Measurements from ENCODE around the gene TSFM. TPM values are rescaled to one million over a fixed set of nuclear protein-coding genes. Genes with fewer than 3 reads are reported as not detected.
"Not testable (repeated sequence)": the region's sequence is repeated elsewhere in the genome, so short reads cannot be mapped to it uniquely, and the experiment has no call there.

Gene TSFM
- total RNA-seq, 1 donor from 2014 or later: 12.9 TPM

GRCh38 chr12:57763881-57764661 is 18.5 kb upstream of the TSFM start:
- no peak for DNase-seq

GRCh38 chr12:57764662-57765002 is 18.0 kb upstream of the TSFM start:
- DNase-seq: no peak

- DNase-seq: no peak
Measured at GRCh38 chr12:57765003-57765697, 17.4 kb upstream of the TSFM start.

DNA sequence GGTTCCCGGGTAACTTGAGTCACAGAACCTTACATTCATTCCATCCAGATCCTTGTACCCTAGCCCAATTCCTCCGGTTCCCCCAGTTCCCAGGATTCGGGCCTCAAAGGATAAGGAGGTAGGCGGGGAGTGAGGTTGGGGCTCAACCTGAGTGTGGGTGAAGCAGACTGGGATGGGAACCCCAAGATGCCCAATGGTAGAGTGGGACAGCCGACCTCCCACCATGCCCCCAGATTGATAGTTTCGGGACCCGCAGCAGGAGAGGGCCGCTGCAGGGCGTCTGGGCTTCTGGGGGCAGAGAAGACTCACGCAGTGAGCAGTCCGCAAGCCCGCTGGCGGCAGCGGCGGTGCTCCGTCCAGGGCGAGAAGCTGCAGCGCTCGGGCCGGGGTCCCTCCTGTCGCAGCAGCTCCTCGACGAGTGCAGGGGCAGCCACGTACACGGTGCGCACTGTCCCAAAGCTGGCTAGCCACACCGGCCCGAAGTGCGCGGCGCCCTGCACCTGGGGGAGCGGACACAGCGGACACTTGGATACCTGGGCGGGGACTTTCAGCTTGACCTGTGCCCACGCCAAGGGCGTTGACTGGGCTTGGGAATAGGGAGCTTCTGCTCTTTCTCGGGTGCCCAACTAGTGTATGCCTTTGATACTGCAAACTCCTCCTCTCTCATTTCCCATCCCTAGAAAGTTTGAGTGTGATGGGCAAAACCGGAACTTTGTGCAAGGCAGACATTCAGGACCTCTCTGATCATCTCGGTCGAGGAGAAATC is 16.7 kb upstream of the TSFM start:
- DNase-seq: no peak

DNA sequence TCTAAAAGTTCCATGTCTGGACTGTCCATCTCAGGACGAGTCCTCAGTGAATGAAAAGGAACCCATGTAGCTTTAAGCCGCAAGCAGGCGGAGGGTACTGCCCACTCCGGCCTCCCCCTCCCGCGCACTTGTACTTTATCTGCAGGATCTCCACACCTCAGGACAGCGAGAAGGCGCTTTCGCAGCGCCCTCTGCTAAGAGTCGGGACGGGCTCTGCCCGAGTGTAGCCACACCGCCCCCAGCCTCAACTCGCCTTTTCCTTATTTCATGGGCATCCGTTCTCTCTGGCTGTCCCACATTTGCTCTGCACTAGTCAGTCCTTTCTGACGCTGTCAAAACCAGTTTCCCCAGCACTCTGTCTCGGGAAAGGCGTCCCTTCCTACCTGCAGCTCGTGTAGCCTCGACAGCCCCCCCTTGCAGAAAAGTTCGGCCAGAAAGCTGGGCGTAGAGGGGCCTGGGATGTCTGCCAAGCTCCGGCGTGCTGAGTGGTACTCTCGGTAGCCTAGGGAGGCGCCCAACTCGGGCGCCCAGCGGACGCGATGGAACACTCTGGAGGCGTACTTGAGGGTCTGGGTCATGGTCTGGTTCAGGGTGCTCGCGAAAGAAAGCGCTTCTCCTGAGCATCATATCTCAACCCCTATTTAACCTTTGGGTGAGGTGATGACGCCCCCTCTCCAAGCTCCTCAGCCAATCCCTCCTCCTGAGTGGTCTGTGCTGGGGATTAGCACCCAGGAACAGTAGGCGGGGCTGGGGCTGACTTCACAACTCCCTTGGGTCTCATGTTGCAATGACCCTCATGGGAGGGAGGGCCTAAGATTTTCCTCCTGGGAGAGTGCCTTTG is 15.9 kb upstream of the TSFM start, which contains the start of gene CYP27B1:
CYP27B1 (minus strand) TSS at position 615 of the 841 bp plus-strand sequence; CDS start at position 578, 37 bp downstream.
- no peak for DNase-seq

GRCh38 chr12:57767305-57767698 is 15.3 kb upstream of the TSFM start:
- DNase-seq: no peak

DNA sequence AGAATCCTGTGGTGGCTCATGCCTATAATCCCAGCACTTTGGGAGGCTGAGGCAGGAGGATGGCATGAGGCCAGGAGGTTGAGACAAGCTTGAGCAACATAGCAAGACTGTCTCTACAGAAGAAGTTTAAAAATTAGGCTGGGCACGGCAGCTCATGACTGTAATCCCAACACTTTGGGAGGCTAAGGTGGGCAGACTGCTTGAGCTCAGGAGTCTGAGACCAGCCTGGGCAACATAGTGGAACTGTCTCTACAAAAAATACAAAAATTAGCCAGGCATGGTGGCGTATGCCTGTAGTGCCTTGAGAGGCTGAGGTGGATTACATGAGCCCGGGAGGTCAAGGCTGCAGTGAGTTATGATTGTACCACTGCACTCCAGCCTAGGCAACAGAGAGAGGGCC is 14.7 kb upstream of the TSFM start:
- no peak for DNase-seq

GRCh38 chr12:57769594-57769993 is 13.0 kb upstream of the TSFM start:
- no peak for DNase-seq

DNA sequence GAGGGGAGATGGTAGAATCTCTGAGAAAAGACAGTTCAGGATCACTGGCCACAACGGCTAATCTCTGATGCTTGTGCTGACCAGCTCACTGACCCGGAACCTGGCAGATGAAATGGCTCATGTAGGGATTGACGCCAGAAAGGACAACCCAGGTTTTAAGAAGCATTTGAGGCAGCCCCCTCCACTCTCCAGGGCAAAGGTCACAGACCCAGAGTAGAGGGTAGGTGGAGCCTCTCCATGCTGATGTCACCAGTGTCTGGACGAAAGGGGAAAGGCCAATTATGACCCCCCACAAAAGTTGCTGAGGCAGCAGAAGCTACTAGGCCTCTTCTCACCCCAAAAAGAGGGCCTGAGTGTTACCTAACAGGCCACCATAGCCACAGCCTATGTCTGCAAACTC is 11.9 kb upstream of the TSFM start:
- no peak for DNase-seq

- peak; percentile 96 for DNase-seq
Measured at GRCh38 chr12:57771236-57771872, 11.2 kb upstream of the TSFM start.

DNA sequence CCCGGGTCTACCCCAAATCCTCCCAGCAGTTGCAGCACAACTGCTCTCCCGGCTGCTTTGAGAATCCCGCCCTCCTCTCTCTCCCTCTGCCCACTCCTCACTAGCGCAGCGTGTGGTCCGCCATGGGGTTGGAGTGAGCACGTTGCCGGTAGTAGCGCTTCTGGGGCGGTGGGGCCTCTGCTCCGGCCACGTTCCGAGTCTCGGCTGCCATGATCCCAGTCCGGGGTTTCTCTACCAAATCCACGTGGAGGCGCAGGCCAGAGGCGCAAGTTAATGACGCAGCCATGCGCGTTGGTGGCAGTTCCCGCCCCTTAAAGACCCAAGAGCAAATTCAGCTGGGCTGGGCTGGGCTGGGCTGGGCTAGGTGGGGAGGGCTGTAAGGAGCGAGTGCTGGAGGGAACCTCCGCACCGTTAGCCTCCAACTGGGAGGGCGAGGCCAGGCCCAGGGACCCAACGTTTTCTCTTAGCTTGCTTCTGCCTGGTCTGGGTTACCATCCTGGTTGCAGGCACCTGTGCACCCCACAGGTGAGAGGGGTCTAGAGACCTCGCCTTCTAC is 10.6 kb upstream of the TSFM start, which contains the start of gene METTL1:
METTL1 (minus strand) TSS at position 233 of the 556 bp plus-strand sequence; CDS start at position 211, 22 bp downstream.
- DNase-seq: peak; percentile 98

DNA sequence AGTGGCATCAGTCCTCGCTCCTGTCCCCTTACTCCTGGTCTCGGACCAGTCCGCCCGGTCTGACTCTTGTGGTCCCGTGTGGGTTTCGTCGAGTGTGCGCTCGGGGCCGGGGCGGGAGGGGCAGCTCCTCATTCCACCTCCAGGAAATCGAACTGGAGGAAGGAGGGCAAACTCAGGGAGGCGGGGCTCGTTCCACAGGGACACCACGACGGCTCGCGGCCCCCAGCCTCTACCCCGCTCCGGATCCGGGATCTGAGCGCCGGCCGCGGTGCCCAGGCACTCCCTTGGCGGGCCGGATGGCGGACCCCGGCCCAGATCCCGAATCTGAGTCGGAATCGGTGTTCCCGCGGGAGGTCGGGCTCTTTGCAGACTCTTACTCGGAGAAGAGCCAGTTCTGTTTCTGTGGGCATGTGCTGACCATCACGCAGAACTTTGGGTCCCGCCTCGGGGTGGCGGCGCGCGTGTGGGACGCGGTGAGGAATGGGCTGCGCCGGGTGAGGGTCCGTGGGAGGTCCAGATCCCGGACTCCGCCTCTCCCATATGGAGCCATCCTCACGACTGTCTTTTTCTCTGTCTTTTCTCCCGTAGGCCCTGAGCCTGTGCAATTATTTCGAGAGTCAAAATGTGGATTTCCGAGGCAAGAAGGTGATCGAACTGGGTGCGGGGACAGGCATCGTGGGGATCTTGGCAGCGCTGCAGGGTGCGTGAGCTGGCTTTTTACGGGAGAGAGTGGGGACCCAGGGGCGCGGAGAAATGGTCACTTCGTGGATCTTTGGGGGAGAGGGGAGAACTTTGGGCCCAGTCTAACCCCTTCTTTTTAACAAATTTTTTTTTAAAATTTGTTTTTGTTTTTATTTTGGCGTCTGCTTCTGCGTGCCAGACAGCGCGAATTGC is 9.9 kb upstream of the TSFM start, which contains the start of gene EEF1AKMT3:
EEF1AKMT3 (plus strand) TSS at position 186 of the 894 bp plus-strand sequence; CDS start at position 297, 111 bp downstream.
- DNase-seq: peak; percentile 73

GRCh38 chr12:57774634-57775033 is 8.0 kb upstream of the TSFM start:
- DNase-seq: not testable (repeated sequence)

DNA sequence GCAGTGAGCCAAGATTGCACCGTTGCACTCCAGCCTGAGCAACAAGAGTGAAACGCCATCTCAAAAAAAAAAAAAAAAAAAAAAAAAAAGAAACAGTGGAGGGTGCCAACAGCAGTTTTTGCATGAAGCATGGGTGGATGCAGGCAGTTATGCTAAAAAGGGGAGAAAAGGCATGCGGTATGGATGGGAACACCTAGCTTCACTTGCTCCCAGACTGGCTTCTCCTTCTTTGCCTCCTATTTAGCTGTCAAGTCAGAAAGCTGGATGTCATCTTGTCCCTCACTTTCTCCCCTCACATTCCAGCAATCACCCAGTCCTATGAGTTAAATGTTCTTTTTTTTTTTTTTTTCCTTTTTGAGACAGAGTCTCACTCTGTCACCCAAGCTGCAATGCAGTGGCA is 7.5 kb upstream of the TSFM start:
- no peak for DNase-seq

DNA sequence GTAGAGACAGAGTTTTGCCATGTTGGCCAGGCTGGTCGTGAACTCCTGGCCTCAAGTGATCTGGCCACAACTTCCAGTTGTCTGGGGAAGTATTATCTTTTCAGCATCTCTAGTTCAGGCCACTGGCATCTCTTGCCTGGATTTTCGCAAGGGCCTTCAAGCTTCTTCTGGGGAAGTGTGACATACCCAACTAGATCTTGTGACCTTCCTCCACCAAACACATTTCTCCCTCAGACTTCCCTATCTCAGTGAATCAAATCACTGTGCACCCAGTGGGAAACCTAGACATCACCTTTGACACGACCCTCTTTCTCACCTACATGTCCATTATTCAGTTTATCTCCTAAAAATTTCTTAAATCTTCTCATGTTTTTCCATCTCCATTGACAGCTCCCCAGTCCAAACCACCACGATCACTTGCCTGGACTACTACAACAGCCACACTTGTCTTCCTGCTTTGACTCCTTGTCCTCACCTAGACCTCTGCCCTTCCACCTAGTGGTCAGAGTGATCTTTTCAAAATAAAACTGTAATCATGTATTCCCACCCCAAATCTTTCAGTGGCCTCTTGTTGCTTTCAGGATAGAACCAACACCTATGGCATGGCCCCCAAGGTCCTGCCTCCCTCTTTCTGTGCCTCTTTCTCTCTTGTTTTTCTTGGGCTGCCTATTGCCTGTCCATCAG is 6.9 kb upstream of the TSFM start:
- no peak for DNase-seq

- DNase-seq: no peak
Measured at GRCh38 chr12:57776247-57776587, 6.4 kb upstream of the TSFM start.

- DNase-seq: no peak
Measured at GRCh38 chr12:57777367-57777766, 5.2 kb upstream of the TSFM start.

- no peak for DNase-seq
Measured at GRCh38 chr12:57777911-57778310, 4.7 kb upstream of the TSFM start.

- DNase-seq: no peak
Measured at GRCh38 chr12:57779736-57780135, 2.9 kb upstream of the TSFM start.

All from skin of body (tissue), 2 donors.